ENCODE measurements around the gene AGRN.

GRCh38 chr1:1022302-1023009, 2.5 kb downstream of the AGRN start:
- TF ChIP-seq CTCF (IDR thresholded peaks at IDR 0.05): no peak
- TF ChIP-seq POLR2A (IDR thresholded peaks at IDR 0.05): no peak
- no peak for TF ChIP-seq POLR2AphosphoS5 (IDR thresholded peaks at IDR 0.05)
- TF ChIP-seq EP300 (IDR thresholded peaks at IDR 0.05): no peak
